ENCODE data around the gene EEIG1. TPM values are rescaled to one million over a fixed set of nuclear protein-coding genes. Genes with fewer than 3 reads are reported as not detected.

Gene EEIG1
- total RNA-seq, 1 donor from 2014 or later: 32.8 TPM

GRCh38 chr9:127965953-127966352, 14.8 kb downstream of the EEIG1 start:
- no peaks in the 10 kb centered on the region for H3K27me3 ChIP-seq
- no peak for TF ChIP-seq CTCF (IDR thresholded peaks at IDR 0.05)
- H3K27ac ChIP-seq: peak overlapping the region; percentile 97 to 98
- no peak for DNase-seq (ENCODE audit: low spot score in 2 of 2)
- intact Hi-C loops (cut with DNase I): loop anchor here (1.0 to 2.0 kb wide), 2 partner anchors 13 to 129 kb away; no protein-coding TSS in a partner anchor
- no peaks in the 10 kb centered on the region for H3K36me3 ChIP-seq
- peak overlapping the region in 1 of 2 donors; percentile 48 for H3K4me3 ChIP-seq
- peaks cover 31 to 76% of the 10 kb centered on the region in 2 donors for H3K4me1 ChIP-seq
- no peaks in the 10 kb centered on the region for H3K9me3 ChIP-seq

GRCh38 chr9:127963359-127964064, 17.3 kb downstream of the EEIG1 start:
- intact Hi-C loops (cut with DNase I): loop anchor here (2.0 kb wide), 2 partner anchors 21 to 131 kb away; no protein-coding TSS in a partner anchor
- H3K9me3 ChIP-seq: no peaks in the 10 kb centered on the region
- no peak for TF ChIP-seq CTCF (IDR thresholded peaks at IDR 0.05)
- peak overlapping the region; percentile 97 to 98 for H3K27ac ChIP-seq
- no peak for DNase-seq (ENCODE audit: low spot score in 2 of 2)
- no peak overlapping the region for H3K4me3 ChIP-seq
- no peaks in the 10 kb centered on the region for H3K27me3 ChIP-seq
- H3K36me3 ChIP-seq: no peaks in the 10 kb centered on the region
- H3K4me1 ChIP-seq: peaks cover 21 to 63% of the 10 kb centered on the region in 2 donors

- no peak for DNase-seq (ENCODE audit: low spot score in 2 of 2)
- H3K36me3 ChIP-seq: no peaks in the 10 kb centered on the region
- intact Hi-C loops (cut with DNase I): loop anchor here (2.0 kb wide), 1 partner anchor 20 kb away; no protein-coding TSS in a partner anchor
- no peak overlapping the region for H3K4me3 ChIP-seq
- H3K9me3 ChIP-seq: no peaks in the 10 kb centered on the region
- peak overlapping the region; percentile 97 to 98 for H3K27ac ChIP-seq
- peaks cover 19 to 58% of the 10 kb centered on the region in 2 donors for H3K4me1 ChIP-seq
- no peak for TF ChIP-seq CTCF (IDR thresholded peaks at IDR 0.05)
- no peaks in the 10 kb centered on the region for H3K27me3 ChIP-seq
Measured at GRCh38 chr9:127963041-127963358, 17.8 kb downstream of the EEIG1 start.

- intact Hi-C loops (cut with DNase I): loop anchor here (2.0 kb wide), 1 partner anchor 19 kb away; no protein-coding TSS in a partner anchor
Measured at GRCh38 chr9:127962278-127962677, 18.5 kb downstream of the EEIG1 start.

GRCh38 chr9:127961613-127962155, 19.1 kb downstream of the EEIG1 start:
- DNase-seq (ENCODE audit: low spot score in 2 of 2): no peak
- Histone ChIP-seq H3K4me3 (no peak overlapping the region), H3K9me3 (no peaks in the 10 kb centered on the region), H3K4me1 (peaks cover 18 to 45% of the 10 kb centered on the region in 2 donors), H3K36me3 (no peaks in the 10 kb centered on the region), H3K27ac (no peak overlapping the region), H3K27me3 (no peaks in the 10 kb centered on the region)
- TF ChIP-seq CTCF (IDR thresholded peaks at IDR 0.05): no peak
- intact Hi-C loops (cut with DNase I): loop anchor here (2.0 kb wide), 1 partner anchor 19 kb away; no protein-coding TSS in a partner anchor

More at GRCh38 chr9:127962278-127962677, 18.5 kb downstream of the EEIG1 start:
- Histone ChIP-seq H3K4me3 (no peak overlapping the region), H3K9me3 (no peaks in the 10 kb centered on the region), H3K27me3 (no peaks in the 10 kb centered on the region), H3K27ac (peak overlapping the region; percentile 97 to 98), H3K4me1 (peaks cover 19 to 51% of the 10 kb centered on the region in 2 donors), H3K36me3 (no peaks in the 10 kb centered on the region)
- no peak for DNase-seq (ENCODE audit: low spot score in 2 of 2)
- TF ChIP-seq CTCF (IDR thresholded peaks at IDR 0.05): no peak

Data from ascending aorta (tissue), 2 donors.